Measurements from ENCODE around the gene COG5.

COG5 gene

DNA sequence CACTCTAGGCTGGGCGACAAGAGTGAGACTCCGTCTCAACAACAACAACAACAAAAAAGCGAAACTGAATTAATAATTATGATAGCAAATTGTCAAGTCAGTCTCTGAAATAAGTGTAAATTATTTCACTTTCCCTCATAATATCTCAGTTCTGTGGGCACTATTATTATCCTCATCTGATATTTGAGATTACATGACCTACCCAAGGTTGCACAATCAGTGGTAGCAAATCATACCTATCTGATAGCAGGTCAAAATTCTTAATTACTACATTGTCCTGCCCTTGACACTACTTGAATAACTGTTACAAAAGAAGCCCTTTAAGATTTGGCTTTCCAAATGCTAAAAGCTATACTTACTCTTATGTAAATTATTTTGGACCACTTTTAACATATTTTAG, 209.1 kb downstream of the COG5 start:
- DNase-seq (ENCODE audit: low read depth, low spot score), result no peak
- H3K27ac ChIP-seq, result no peak overlapping the region

DNA sequence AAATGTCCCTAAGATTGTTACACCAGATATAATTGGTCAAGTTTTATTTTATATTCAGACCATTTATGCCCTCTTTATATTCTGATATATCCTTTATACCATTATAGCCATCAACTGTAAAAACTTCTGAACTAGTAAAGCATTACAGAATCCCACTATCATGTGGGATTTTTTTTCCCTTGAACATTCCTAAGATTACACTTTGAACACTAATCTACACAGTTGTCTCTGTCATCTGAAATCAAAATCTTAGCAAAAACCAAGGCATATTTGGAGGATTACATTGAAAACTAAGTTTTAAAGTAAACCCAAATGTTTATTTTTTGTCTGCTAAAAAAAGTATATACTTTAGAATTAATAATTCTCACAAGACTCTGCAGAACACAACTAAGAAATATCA, 210.0 kb downstream of the COG5 start:
- H3K27ac ChIP-seq, result no peak overlapping the region
- DNase-seq (ENCODE audit: low read depth, low spot score), result no peak

DNA sequence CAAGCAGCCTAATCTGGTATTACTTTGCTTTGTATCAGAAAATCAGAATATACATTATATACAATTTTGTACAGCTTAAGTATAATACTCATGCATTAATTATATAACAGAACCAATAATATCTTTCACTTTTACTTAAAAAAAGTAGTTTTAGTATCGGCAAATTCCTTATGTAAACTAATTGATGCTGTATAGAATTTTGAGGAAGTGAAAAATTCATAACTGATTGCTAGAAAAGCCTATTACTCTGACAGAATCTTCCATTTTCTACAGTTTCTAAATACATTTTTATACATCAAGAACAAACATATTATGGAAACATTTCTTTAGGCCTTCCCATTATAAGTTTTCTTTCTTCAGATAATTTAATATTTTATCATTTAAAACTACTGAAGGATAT, 217.8 kb downstream of the COG5 start:
- DNase-seq (ENCODE audit: low read depth, low spot score), result no peak
- H3K27ac ChIP-seq, result no peak overlapping the region

DNA sequence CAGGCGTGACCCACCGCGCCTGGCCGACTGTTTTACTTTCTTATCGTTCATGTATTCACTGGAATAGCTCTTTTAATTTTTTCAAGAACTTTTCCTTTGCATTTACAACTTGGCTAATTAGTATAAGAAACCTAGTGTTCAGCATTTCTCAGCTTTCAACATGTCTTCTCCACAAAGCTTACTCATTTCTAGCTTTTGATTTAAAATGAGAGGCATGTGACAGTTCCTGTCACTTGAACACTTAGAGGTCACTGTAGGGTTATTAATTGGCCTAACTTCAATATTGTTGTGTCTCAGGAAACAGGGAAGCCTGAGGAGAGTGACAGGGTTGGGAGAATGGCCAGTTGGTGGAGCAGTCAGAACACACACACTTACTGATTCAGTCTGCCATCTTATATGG, 218.9 kb downstream of the COG5 start:
- DNase-seq (ENCODE audit: low read depth, low spot score), result no peak
- H3K27ac ChIP-seq, result no peak overlapping the region

DNA sequence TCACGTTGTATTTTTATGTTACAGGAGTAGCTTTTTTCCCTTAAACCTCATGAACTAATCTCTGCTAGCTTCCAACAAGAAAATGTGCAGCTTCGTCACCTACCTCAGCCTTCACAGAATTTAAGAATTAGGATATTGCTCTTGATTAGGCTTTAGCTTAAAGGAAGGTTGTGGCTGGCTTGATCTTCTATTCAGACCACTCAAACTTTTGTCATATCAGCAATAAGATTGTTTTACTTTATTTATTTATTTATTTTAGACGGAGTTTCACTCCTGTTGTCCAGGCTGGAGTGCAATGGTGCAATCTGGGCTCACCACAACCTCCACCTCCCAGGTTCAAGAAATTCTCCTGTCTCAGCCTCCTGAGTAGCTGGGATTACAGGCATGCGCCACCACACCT, 219.4 kb downstream of the COG5 start:
- H3K27ac ChIP-seq, result no peak overlapping the region

DNA sequence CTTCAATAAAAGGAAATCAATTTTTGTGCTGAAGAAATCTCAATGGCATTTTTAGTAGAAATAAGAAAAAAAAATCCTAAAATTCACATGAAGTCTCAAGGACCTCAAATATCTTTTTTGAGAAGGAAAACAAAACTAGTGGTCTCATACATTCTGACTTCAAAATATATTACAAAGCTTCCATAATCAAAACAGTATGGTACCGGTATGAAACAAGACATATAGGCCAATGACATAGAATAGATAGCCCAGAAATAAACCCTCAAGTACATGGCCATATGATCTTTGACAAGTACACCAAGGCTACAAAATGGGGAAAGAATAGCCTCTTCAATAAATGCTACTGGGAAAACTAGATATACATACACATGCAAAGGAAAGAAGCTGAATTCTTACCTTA, 225.6 kb downstream of the COG5 start:
- no peak for DNase-seq (ENCODE audit: low read depth, low spot score)
- H3K27ac ChIP-seq, result no peak overlapping the region

More for the DNA sequence above, 219.4 kb downstream of the COG5 start:
- DNase-seq (ENCODE audit: low read depth, low spot score), result no peak

DNA sequence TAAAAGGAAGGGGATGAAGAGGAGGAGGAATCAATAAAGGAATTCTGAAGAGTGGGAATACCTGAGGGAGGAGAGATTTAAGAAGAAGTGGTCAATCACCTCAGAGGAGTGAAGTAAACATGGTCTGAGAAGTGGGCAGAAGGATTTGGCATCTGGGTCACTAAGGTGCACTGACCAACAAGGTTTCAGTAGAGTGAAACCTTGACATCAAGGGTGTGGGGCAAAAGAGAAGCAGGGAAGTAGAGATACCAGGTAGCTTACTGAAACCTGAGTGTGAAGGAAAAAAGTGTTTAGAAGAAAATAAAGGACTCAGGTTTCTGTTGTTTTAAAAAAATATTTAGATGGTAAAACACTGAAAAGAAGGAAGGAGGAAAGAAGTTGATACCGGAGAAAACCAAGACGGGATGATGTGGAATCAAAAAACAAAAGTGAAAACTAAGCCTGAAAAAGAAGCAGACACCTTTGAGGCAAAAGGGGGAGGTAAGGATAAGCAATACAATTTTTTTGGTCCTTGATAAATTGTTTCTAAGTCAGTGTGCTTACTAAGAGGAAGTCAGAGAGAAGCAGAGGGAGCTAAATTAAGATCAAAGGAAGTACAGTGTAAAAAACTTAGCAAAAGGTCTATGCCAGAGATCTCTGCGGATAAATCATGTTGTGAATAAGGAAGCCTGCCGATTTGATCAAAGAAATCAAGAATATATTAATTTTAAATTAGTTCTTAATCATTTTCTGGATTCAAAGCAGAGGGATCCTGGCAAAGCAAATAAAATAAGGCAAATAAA, 231.0 kb downstream of the COG5 start:
- no peak for DNase-seq (ENCODE audit: low read depth, low spot score)
- H3K27ac ChIP-seq, result no peak overlapping the region

DNA sequence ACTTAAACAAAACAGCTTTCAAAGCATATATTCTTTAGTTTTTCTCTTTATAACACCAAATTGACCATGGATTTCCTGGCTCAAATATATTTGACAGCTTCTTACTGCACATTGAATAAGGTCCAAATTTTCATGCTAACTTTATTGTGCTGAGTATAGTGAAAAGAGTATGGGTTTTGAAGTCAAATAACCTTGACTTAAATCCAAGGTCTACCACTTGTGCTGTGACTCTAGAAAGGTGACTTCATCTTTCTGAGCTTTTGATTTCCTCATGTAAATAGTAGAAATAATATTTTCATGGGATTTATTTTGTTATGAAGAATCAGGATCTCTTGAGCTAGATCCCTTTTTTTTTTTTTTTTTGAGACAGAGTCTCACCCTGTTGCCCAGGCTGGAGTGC, 233.2 kb downstream of the COG5 start:
- no peak overlapping the region for H3K27ac ChIP-seq
- DNase-seq (ENCODE audit: low read depth, low spot score), result no peak

DNA sequence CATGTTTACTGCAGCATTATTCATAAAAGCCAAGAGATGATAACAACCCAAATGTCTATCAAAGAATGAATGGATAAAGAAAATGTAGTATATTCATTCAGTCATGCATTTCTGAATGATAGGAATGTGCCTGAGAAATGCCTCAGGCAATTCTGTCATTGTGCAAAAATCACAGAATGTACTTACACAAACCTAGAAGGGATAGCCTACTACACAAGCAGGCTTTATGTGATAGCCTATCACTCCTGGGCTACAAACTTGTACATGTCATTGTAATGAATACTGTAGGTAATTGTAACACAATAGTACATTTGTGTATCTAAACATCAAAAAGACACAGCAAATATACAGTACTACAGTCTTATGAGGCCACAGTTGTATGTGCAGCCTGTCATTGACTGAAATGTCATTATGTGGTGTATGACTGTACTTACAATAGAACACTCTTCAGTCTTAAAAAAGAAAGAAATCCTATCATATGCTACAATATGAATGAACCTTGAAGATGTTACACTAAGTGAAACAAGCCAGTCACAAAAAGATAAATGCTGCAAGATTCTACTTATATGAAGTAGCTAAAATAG, 235.6 kb downstream of the COG5 start:
- peak overlapping the region; percentile 35 for H3K27ac ChIP-seq
- DNase-seq (ENCODE audit: low read depth, low spot score), result peak; percentile 27

DNA sequence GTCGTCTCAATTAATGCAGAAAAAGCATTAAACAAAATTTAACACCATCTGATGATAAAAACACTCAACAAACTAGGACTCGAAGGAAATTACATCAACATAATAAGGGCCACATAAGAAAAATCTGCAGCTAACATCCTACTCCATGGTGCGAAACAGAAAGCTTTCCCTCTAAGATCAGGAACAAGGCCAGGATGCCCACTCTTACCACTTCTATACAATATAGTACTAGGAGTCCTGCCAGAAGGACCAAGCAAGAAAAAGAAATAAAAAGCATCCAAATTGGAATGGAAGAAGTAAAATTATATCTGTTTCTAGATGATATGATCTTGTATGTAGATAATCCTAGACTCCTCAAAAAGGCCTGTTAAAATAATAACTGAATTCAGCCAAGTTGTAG, 237.7 kb downstream of the COG5 start:
- no peak overlapping the region for H3K27ac ChIP-seq
- DNase-seq (ENCODE audit: low read depth, low spot score), result no peak

DNA sequence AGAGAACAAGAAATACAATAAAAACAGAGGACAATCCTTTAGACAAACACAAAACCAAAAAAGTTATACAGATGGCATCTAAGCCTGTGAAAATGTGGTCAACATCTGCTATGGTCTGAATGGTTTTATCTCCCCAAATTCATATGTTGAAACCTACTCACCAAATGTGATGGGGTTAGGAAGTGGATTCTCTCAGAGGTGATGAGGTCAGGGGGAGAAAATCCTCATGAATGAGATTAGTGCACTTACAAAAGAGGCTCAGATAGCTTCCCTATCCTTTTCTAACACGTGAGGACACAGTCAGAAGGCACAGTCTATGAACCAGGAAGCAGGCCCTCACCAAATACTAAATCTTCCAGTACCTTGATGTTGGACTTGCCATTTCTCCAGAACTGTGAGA, 241.7 kb downstream of the COG5 start:
- DNase-seq (ENCODE audit: low read depth, low spot score), result no peak
- no peak overlapping the region for H3K27ac ChIP-seq

DNA sequence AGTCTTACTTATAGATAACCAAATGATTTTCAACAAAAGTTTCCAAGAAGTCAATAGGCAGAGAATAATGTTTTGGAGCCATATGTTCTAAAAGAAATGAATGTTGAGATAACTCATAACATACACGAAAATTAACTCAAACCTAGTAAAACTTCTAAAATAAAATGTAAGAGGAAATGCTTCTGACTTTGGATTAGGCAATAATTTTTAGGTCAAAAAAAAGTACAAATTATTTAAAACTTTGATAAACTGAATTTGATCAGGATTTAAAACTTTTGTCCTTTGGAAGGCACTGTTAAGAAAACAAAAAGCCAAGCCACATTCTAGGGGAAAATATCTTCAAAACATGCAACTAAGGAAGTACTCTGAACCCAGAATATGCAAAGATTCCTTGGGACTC, 242.1 kb downstream of the COG5 start:
- no peak overlapping the region for H3K27ac ChIP-seq
- no peak for DNase-seq (ENCODE audit: low read depth, low spot score)

DNA sequence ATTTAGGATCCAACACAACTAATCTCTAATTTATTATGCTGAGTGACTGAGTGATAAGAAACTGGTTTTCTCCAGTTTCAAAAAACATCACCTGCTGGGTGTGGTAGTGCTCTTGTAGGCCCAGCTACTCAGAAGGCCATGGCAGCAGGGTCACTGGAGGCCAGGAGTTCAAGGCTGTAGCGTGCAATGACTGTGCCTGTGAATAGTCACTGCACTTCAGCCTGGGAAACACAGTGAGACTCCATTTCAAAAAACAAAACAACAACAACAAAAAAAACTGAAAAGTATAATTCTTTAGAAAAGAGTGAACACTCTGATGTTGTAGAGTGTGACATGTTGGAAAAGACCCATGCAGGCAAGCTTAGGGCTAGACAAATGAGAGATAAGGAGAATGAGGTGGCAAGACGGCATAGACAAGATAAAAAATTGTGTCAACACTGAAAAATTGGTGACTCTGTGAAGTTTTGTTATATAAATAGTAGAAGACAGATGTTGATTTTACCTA, 243.9 kb downstream of the COG5 start:
- no peak for DNase-seq (ENCODE audit: low read depth, low spot score)

DNA sequence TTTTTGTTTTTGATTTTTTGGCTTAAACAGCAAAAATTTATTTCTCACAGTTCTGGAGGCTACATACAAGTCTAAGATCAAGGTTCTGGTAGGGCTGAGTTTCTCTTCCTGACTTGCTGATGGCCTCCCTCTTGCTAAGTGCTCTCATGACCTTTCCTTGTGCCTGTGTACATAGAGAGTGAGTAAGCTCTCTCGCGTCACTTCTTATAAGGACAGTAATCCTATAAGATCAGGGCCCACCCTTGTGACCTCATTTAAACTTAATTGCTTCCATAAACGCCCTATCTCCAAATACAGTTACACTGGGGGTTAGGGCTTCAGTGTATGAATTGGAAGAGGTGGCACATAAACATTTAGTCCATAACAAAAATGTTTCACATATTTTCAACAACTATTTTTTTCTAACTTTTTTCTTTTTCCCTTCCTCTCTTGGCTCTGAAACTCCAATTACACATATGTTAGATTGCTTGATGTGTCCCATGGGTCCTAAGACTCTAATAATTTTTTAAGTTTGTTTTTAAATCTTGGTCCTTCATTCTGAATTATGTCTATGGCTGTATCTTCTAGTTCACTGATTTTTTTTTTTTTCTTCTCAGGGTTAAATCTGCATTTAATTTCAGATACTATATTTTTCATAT, 245.1 kb downstream of the COG5 start:
- DNase-seq (ENCODE audit: low read depth, low spot score), result no peak
- H3K27ac ChIP-seq, result no peak overlapping the region

More for the DNA sequence above, 243.9 kb downstream of the COG5 start:
- H3K27ac ChIP-seq, result no peak overlapping the region

DNA sequence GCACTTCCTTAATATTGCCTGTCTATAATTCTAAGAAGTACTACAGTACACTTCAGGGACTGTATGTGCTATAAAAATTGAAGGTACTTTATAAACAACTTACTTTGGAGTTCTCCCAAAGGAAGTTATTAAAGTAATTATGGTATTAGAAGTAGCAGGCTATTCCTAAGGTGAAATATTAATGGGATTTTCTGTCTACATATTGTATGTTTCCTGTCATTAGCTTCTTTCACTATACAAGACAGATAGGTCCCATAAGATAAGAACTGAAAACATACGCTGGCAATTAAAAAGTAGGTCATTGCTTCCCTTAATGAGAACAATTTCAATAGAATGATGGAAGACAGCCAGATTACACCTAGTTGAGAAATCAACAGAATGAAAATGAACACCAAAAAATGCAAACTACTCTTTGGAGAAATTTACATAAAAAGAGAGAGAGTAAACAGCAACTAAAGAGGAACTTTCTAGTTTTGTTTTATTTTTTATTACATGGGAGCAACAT, 248.0 kb downstream of the COG5 start:
- H3K27ac ChIP-seq, result no peak overlapping the region
- DNase-seq (ENCODE audit: low read depth, low spot score), result no peak

DNA sequence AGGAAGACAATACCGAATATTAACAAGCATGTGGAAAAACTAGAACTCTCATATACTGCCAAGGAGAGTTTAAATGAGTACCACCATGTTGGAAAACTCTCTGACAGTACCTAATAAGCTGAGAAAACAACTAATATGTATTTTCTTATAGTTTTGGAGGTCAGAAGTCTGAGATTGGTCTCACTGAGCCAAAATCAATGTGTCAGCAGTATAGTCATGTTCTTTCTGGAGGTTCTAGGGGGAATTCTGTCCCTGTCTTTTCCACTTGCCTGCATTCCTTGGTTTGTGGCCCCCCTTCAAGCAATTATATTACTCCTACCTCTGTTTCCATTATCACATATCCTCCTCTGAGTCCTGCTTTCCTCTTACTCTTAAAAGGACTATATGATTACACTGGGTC, 250.4 kb downstream of the COG5 start:
- H3K27ac ChIP-seq, result no peak overlapping the region
- DNase-seq (ENCODE audit: low read depth, low spot score), result no peak

DNA sequence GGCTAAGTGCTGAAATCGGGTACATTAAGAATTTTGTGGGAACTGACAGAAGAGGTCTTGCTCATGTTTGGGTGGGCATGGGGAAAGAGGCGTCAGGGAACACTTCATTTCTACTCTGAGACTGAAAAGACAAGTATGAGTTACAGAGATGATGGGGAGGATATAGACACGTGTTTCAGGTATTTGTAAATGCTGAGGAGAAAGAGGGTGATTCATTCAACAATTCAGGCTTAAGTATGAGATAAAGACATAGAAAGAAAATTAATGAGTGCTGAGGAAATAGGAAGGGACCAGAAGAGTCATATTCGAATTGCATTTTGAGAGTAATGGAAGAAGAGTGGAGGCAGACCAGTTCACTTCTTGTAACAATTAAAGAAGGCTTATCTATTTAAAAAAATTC, 251.3 kb downstream of the COG5 start:
- H3K27ac ChIP-seq, result no peak overlapping the region
- no peak for DNase-seq (ENCODE audit: low read depth, low spot score)

DNA sequence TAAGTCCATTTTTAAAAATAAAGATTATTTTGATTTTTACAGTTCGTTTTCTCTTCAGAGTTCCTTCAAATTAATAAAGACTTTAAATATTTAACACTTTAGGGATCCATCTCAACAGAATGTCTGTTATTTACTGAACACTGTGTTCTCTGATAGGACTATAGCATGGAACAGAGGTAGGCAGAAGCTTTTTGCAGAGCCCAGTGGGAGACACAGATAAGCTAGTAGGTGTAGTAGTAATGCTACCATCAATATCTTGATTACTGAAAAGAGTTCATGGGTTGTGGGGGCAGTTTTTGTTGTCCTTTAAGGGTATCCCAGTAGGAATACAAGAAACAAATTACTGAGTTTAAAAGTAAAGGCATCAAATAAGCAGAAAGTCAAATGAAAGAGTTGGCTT, 254.4 kb downstream of the COG5 start:
- no peak for DNase-seq (ENCODE audit: low read depth, low spot score)
- no peak overlapping the region for H3K27ac ChIP-seq

DNA sequence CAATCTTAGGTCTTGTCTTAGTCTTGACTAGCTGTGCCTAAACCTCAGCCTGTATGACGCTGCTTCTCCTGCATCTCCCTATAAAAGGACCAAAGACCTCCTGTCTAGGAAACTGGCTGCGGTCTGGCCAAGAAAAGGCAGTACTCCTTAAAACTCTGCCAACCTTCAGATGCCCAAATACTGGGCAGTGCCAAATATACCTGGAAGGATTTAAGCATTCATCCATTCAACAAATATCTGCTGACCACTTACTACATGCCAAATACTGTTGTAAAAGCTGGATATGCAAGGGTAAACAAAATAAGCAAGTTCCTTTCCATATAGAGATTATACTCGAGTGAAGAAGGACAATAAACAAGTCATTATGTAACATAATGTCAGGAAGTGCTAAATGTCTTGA, 259.1 kb downstream of the COG5 start:
- no peak overlapping the region for H3K27ac ChIP-seq
- no peak for DNase-seq (ENCODE audit: low read depth, low spot score)

DNA sequence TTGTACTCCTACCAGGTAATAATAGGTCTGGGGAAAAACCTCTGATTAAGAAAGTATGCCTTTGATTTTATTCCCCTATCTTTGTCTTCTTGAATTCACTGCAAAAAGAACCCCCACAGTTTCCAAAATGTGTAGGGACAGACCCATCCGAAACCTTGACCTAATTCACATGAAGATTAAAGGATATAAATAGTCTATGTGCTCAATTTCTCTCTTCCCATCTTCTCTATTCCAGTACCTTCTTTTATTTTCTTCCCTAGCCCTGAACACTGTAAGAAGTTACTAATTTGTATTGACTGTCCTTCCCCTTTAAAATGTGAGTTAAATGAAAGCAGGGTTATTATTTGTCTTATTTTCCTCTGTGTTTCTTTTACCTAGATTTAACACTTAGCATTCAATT, 259.7 kb downstream of the COG5 start:
- no peak for DNase-seq (ENCODE audit: low read depth, low spot score)
- no peak overlapping the region for H3K27ac ChIP-seq

DNA sequence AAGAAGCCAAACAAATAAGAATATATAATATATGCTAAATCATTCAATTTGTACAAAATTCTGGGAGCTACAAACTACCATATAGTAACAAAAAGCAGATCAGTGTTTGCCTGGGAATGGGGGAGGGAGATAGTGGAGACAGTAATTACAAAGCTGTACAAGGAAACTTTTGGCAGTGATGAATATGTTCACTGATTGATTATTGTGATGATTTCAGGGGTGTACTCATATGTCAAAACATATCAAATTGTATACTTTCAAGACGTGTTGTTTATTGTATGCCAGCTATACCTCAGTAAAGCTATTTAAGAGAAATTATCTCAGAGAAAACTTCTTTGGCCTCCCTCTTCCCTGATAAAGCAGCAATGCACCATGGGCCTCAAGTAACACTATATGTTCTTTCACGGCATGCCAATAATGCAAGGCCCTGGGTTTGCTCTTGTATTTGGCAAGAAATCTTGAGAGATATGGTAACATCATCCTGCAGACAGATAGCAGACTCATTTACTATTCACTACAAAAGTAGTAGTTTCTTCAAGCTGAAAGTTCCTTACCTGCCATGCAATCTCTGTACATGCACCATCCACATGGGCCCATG, 261.4 kb downstream of the COG5 start:
- no peak overlapping the region for H3K27ac ChIP-seq
- DNase-seq (ENCODE audit: low read depth, low spot score), result no peak
